ENCODE measurements around the gene GPR101. TPM values are rescaled to one million over a fixed set of nuclear protein-coding genes. Genes with fewer than 3 reads are reported as not detected.

Gene GPR101
- total and polyA plus RNA-seq, 2 of the 4 experiments (the other 2 are of a cell fraction): not detected

- BruUV-seq (replicated peaks): no TSS peak
- H3K4me3 ChIP-seq (ENCODE audit: insufficient read depth, low read depth, low read length): no peak overlapping the region
- ChIA-PET CTCF (no interaction called here), POLR2A (ENCODE audit: unreplicated experiment) (no interaction called here)
- no peak for ATAC-seq (ENCODE audit: low read depth)
- H3K4ac ChIP-seq (ENCODE audit: low read depth, low read length): no peak overlapping the region
- no peaks in the 10 kb centered on the region for H4K20me1 ChIP-seq (ENCODE audit: insufficient read depth, low read length)
- H3K79me1 ChIP-seq (ENCODE audit: low read depth in 1 of 2, low read length in 2 of 2): no peaks in the 10 kb centered on the region
- H4K8ac ChIP-seq (ENCODE audit: low read depth in 2 of 2, low read length in 2 of 2): no peak overlapping the region
- TF ChIP-seq MAFK (IDR thresholded peaks at IDR 0.05; ENCODE audit: low read depth, low read length) (no peak), CTCF (conservative IDR thresholded peaks at IDR 0.05; ENCODE audit: low read depth, low read length) (no peak), MXI1 (IDR thresholded peaks at IDR 0.05; ENCODE audit: borderline replicate concordance, low read depth, low read length) (no peak), POLR2A (IDR thresholded peaks at IDR 0.05; ENCODE audit: low read depth, low read length) (no peak)
- no peak overlapping the region for H3K56ac ChIP-seq (ENCODE audit: extremely low read depth, insufficient read depth, low read length)
- H2AK5ac ChIP-seq (ENCODE audit: low read depth, low read length): no peak overlapping the region
- H2AK9ac ChIP-seq (replicated peaks; ENCODE audit: low read depth, low read length, poor library complexity): no peak overlapping the region
- H3K9ac ChIP-seq (ENCODE audit: low read depth, low read length): no peak overlapping the region
- WGBS, 2 experiments (ENCODE audit: extremely low coverage in 2 of 2, insufficient read length in 1 of 2): no CpG with 5 or more reads among the region's 4 CpGs
- H3K14ac ChIP-seq (replicated peaks; ENCODE audit: low read depth, low read length): no peak overlapping the region
- no peak overlapping the region for H3K23ac ChIP-seq (ENCODE audit: low read depth, low read length)
- no peak overlapping the region for H4K5ac ChIP-seq (ENCODE audit: low read depth, low read length)
- H3K4me1 ChIP-seq (ENCODE audit: control insufficient read depth, insufficient read depth, low read length): no peaks in the 10 kb centered on the region
- intact Hi-C loops (cut with micrococcal nuclease) (no loop called here), dilution Hi-C loops (cut with HindIII; ENCODE audit: low sequenced_read_pairs, unreplicated experiment) (no loop called here), in situ Hi-C loops (cut with MboI; ENCODE audit: low sequenced_read_pairs) (no loop called here)
- H2BK20ac ChIP-seq (ENCODE audit: low read depth, low read length): no peak overlapping the region
- H3K27me3 ChIP-seq (ENCODE audit: control insufficient read depth, insufficient read depth, low read length): no peaks in the 10 kb centered on the region
- H2BK5ac ChIP-seq (ENCODE audit: low read depth, low read length, poor library complexity, severe bottlenecking): no peak overlapping the region
- H3K9me3 ChIP-seq (ENCODE audit: control insufficient read depth, insufficient read depth, low read length): no peaks in the 10 kb centered on the region
- no peaks in the 10 kb centered on the region for H3K9me1 ChIP-seq (ENCODE audit: insufficient read depth, low read length)
- no peak overlapping the region for H3K18ac ChIP-seq (ENCODE audit: low read depth, low read length)
- H2BK120ac ChIP-seq (ENCODE audit: low read depth, low read length): no peak overlapping the region
- no peak overlapping the region for H3K27ac ChIP-seq (ENCODE audit: insufficient read depth, low read length)
- no peak overlapping the region for H2AFZ ChIP-seq (replicated peaks; ENCODE audit: low read length, poor library complexity)
- DNase-seq: no peak
- no peak overlapping the region for H2BK15ac ChIP-seq (ENCODE audit: low read depth, low read length)
- H3K4me2 ChIP-seq (ENCODE audit: low read depth, low read length): no peak overlapping the region
- no peak overlapping the region for H4K91ac ChIP-seq (ENCODE audit: insufficient read depth, low read depth, low read length)
- no peaks in the 10 kb centered on the region for H3K36me3 ChIP-seq (ENCODE audit: control insufficient read depth, insufficient read depth, low read length)
Measured at GRCh38 chrX:137044893-137045292, 11.1 kb upstream of the GPR101 start.
